Panc1 (cell line): ENCODE data around the gene GSTO2.

ENCODE experiments used
- CTCF ChIP-seq: fragments of 450-650 bp; IDR thresholded peaks from 2 replicates; pipeline ENCODE4 v1.5.1; 2017; ENCODE audit warnings: mild to moderate bottlenecking
- POLR2AphosphoS5 ChIP-seq: IDR thresholded peaks from 2 replicates; pipeline ENCODE4 v1.6.1; 2012; ENCODE audit warnings: mild to moderate bottlenecking, low read depth, low read length, moderate library complexity
- TCF7L2 ChIP-seq: IDR thresholded peaks from 2 replicates; pipeline ENCODE4 v1.6.1; 2011; ENCODE audit warnings: mild to moderate bottlenecking, low read depth, low read length, inconsistent platforms
- TF ChIP-seq, protein P1 (sequence below), 2 experiments: IDR thresholded peaks; 2 replicates each; pipeline ENCODE4 v1.6.1; 2011 to 2012; ENCODE audit warnings: low read depth in 2 of 2, control low read depth in 1 of 2, low read length in 1 of 2, mild to moderate bottlenecking in 1 of 2, moderate library complexity in 1 of 2; ENCODE audit not compliant: insufficient read depth in 1 of 2

GRCh38 chr10:104234934-104235333 lies 34.0 kb upstream of the GSTO2 start:
- TF ChIP-seq CTCF (no peak), TCF7L2 (no peak), POLR2AphosphoS5 (no peak)
- TF ChIP-seq, protein P1, sequence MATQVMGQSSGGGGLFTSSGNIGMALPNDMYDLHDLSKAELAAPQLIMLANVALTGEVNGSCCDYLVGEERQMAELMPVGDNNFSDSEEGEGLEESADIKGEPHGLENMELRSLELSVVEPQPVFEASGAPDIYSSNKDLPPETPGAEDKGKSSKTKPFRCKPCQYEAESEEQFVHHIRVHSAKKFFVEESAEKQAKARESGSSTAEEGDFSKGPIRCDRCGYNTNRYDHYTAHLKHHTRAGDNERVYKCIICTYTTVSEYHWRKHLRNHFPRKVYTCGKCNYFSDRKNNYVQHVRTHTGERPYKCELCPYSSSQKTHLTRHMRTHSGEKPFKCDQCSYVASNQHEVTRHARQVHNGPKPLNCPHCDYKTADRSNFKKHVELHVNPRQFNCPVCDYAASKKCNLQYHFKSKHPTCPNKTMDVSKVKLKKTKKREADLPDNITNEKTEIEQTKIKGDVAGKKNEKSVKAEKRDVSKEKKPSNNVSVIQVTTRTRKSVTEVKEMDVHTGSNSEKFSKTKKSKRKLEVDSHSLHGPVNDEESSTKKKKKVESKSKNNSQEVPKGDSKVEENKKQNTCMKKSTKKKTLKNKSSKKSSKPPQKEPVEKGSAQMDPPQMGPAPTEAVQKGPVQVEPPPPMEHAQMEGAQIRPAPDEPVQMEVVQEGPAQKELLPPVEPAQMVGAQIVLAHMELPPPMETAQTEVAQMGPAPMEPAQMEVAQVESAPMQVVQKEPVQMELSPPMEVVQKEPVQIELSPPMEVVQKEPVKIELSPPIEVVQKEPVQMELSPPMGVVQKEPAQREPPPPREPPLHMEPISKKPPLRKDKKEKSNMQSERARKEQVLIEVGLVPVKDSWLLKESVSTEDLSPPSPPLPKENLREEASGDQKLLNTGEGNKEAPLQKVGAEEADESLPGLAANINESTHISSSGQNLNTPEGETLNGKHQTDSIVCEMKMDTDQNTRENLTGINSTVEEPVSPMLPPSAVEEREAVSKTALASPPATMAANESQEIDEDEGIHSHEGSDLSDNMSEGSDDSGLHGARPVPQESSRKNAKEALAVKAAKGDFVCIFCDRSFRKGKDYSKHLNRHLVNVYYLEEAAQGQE (IDR thresholded peaks at IDR 0.05; ENCODE audit: insufficient read depth in 1 of 2, low read depth in 2 of 2, low read length in 1 of 2), result no peak
